H9 (cell line): ENCODE results near the gene PITPNB. TPM values are rescaled to one million over a fixed set of nuclear protein-coding genes. Genes with fewer than 3 reads are reported as not detected.

ENCODE experiments used
- DNase-seq: peaks from one replicate; pipeline ENCODE4 v3.0.0-alpha.2; 2017
- H2AFZ ChIP-seq: one replicate; pipeline ENCODE4 v1.6.1; 2013; ENCODE audit warnings: mild to moderate bottlenecking, low read length, control low read depth, moderate library complexity
- H2AK5ac ChIP-seq: 2 replicates; pipeline ENCODE4 v1.6.1; 2013; ENCODE audit warnings: low read length, control low read depth, mixed read lengths; ENCODE audit not compliant: insufficient read length
- H2BK120ac ChIP-seq: one replicate; pipeline ENCODE4 v1.6.1; 2013; ENCODE audit warnings: low read depth, mild to moderate bottlenecking, low read length, control low read depth, inconsistent platforms; ENCODE audit not compliant: poor library complexity, severe bottlenecking
- H2BK12ac ChIP-seq: 2 replicates; pipeline ENCODE4 v1.6.1; 2013; ENCODE audit warnings: low read length, control low read depth, mixed read lengths, low read depth; ENCODE audit not compliant: insufficient read length
- H2BK15ac ChIP-seq: 2 replicates; pipeline ENCODE4 v1.6.1; 2013; ENCODE audit warnings: low read depth, low read length, control low read depth
- H2BK20ac ChIP-seq: one replicate; pipeline ENCODE4 v1.6.1; 2013; ENCODE audit warnings: low read depth, mild to moderate bottlenecking, low read length, control low read depth, inconsistent platforms; ENCODE audit not compliant: poor library complexity, severe bottlenecking
- H2BK5ac ChIP-seq: 2 replicates; pipeline ENCODE4 v1.6.1; 2013; ENCODE audit warnings: low read length, control low read depth, mixed read lengths; ENCODE audit not compliant: insufficient read length
- H3K14ac ChIP-seq: 2 replicates; pipeline ENCODE4 v1.6.1; 2013; ENCODE audit warnings: low read length, control low read depth; ENCODE audit not compliant: insufficient read depth
- H3K18ac ChIP-seq: 2 replicates; pipeline ENCODE4 v1.6.1; 2013; ENCODE audit warnings: low read depth, mild to moderate bottlenecking, mixed read lengths, low read length, control low read depth; ENCODE audit not compliant: insufficient read length
- H3K23ac ChIP-seq: 2 replicates; pipeline ENCODE4 v1.6.1; 2013; ENCODE audit warnings: low read length, control low read depth, mixed read lengths, low read depth; ENCODE audit not compliant: insufficient read length
- H3K23me2 ChIP-seq: 2 replicates; pipeline ENCODE4 v1.6.1; 2013; ENCODE audit warnings: low read depth, mild to moderate bottlenecking, mixed read lengths, low read length, control low read depth; ENCODE audit not compliant: insufficient read length, poor library complexity, severe bottlenecking
- H3K27ac ChIP-seq: 2 replicates; pipeline ENCODE4 v1.5.1; 2013; ENCODE audit warnings: low read length, control low read depth, mixed read lengths, low read depth; ENCODE audit not compliant: insufficient read length
- H3K27me3 ChIP-seq: 2 replicates; pipeline ENCODE4 v1.6.1; 2013; ENCODE audit warnings: low read length, control low read depth, inconsistent platforms; ENCODE audit not compliant: insufficient read depth
- H3K4ac ChIP-seq: 2 replicates; pipeline ENCODE4 v1.6.1; 2013; ENCODE audit warnings: low read depth, mild to moderate bottlenecking, control low read depth, inconsistent platforms, low read length, moderate library complexity
- H3K4me1 ChIP-seq: 2 replicates; pipeline ENCODE4 v1.6.1; 2013; ENCODE audit warnings: low read length, control low read depth, inconsistent platforms; ENCODE audit not compliant: insufficient read depth
- H3K4me2 ChIP-seq: 2 replicates; pipeline ENCODE4 v1.6.1; 2013; ENCODE audit warnings: low read length, control low read depth, mixed read lengths; ENCODE audit not compliant: insufficient read length, insufficient read depth
- H3K56ac ChIP-seq: 2 replicates; pipeline ENCODE4 v1.6.1; 2013; ENCODE audit warnings: low read depth, mild to moderate bottlenecking, mixed read lengths, low read length, control low read depth; ENCODE audit not compliant: insufficient read length
- H3K79me1 ChIP-seq: 2 replicates; pipeline ENCODE4 v1.6.1; 2013; ENCODE audit warnings: low read depth, mild to moderate bottlenecking, moderate library complexity, low read length, control low read depth, inconsistent platforms; ENCODE audit not compliant: insufficient read depth, poor library complexity, severe bottlenecking
- H3K79me2 ChIP-seq: 2 replicates; pipeline ENCODE4 v1.6.1; 2013; ENCODE audit warnings: low read length, control low read depth, inconsistent platforms; ENCODE audit not compliant: insufficient read depth
- H3K9ac ChIP-seq: 2 replicates; pipeline ENCODE4 v1.6.1; 2013; ENCODE audit warnings: low read length, control low read depth, mixed read lengths; ENCODE audit not compliant: insufficient read length; ENCODE audit errors: extremely low read depth
- H3K9me3 ChIP-seq: one replicate; pipeline ENCODE4 v1.6.1; 2013; ENCODE audit warnings: low read depth, low read length, inconsistent platforms; ENCODE audit not compliant: control insufficient read depth
- H3T11ph ChIP-seq: one replicate; pipeline ENCODE4 v1.6.1; 2013; ENCODE audit warnings: mild to moderate bottlenecking, low read length, control low read depth, inconsistent platforms
- H4K20me1 ChIP-seq: one replicate; pipeline ENCODE4 v1.6.1; 2013; ENCODE audit not compliant: control insufficient read depth, insufficient read length, insufficient read depth
- H4K5ac ChIP-seq: 2 replicates; pipeline ENCODE4 v1.6.1; 2013; ENCODE audit warnings: low read depth, mild to moderate bottlenecking, mixed read lengths, low read length, control low read depth; ENCODE audit not compliant: insufficient read length
- H4K8ac ChIP-seq: replicated peaks from 2 replicates; pipeline ENCODE4 v1.6.1; 2013; ENCODE audit warnings: low read length, control low read depth, mixed read lengths, low read depth; ENCODE audit not compliant: insufficient read length
- H4K91ac ChIP-seq: 2 replicates; pipeline ENCODE4 v1.6.1; 2013; ENCODE audit warnings: low read depth, mild to moderate bottlenecking, moderate library complexity, mixed read lengths, low read length, control low read depth; ENCODE audit not compliant: insufficient read length
- H3K27ac Mint-ChIP-seq, 3 experiments: 2 replicates in 2 of 3; 3 replicates in 1 of 3; pipeline ENCODE4 v1.8.0; 2020 to 2021; ENCODE audit warnings: mixed read lengths in 3 of 3, mild to moderate bottlenecking in 1 of 3, moderate library complexity in 1 of 3
- H3K27me3 Mint-ChIP-seq: 2 replicates; pipeline ENCODE4 v1.8.0; 2021; ENCODE audit warnings: low read depth, mild to moderate bottlenecking, moderate library complexity, mixed read lengths
- H3K36me3 Mint-ChIP-seq, 3 experiments: 2 replicates in 2 of 3; 3 replicates in 1 of 3; pipeline ENCODE4 v1.8.0; 2020 to 2021; ENCODE audit warnings: low read depth in 3 of 3, mixed read lengths in 3 of 3; ENCODE audit not compliant: insufficient read depth in 1 of 3
- H3K4me1 Mint-ChIP-seq, 2 experiments: 2 replicates each; pipeline ENCODE4 v1.8.0; 2020; ENCODE audit warnings: mixed read lengths in 2 of 2
- H3K4me3 Mint-ChIP-seq, 2 experiments: 2 replicates in 1 of 2; 3 replicates in 1 of 2; pipeline ENCODE4 v1.8.0; 2020 to 2021; ENCODE audit warnings: mild to moderate bottlenecking in 2 of 2, mixed read lengths in 2 of 2, moderate library complexity in 1 of 2
- H3K9me3 Mint-ChIP-seq, 2 experiments: 2 replicates in 1 of 2; 3 replicates in 1 of 2; pipeline ENCODE4 v1.8.0; 2020; ENCODE audit warnings: mild to moderate bottlenecking in 2 of 2, mixed read lengths in 2 of 2, moderate library complexity in 1 of 2
- total RNA-seq: library from RNA; stranded (reverse); gene quantifications from 2 replicates; pipeline ENCODE4 v1.2.1, GENCODE V29; 2021
- TF ChIP-seq, protein P1 (sequence below): fragments of 200-600 bp; sonication (generic); conservative IDR thresholded peaks from 3 replicates; pipeline ENCODE4 v1.8.0; 2021; ENCODE audit warnings: antibody characterized with exemption, mild to moderate bottlenecking

Gene PITPNB
- total RNA-seq, 1 experiment from 2014 or later = 106 TPM

GRCh38 chr22:27886843-27887151 is 32.3 kb downstream of the PITPNB start:
- Histone ChIP-seq H3K23me2 (no peaks in the 10 kb centered on the region), H3K79me1 (no peaks in the 10 kb centered on the region), H2AK5ac (no peak overlapping the region), H3K56ac (no peak overlapping the region), H2BK12ac (no peak overlapping the region), H3K23ac (no peak overlapping the region), H2BK15ac (no peak overlapping the region), H3K27ac (no peak overlapping the region), H3K18ac (no peak overlapping the region), H4K8ac (no peak overlapping the region), H3K4ac (no peak overlapping the region), H4K91ac (no peak overlapping the region), H2BK120ac (no peak overlapping the region), H4K20me1 (no peaks in the 10 kb centered on the region), H3K9me3 (no peaks in the 10 kb centered on the region), H2BK20ac (no peak overlapping the region), H3K4me2 (no peak overlapping the region), H2BK5ac (no peak overlapping the region), H3K14ac (no peak overlapping the region), H3K27me3 (no peaks in the 10 kb centered on the region), H3K79me2 (no peaks in the 10 kb centered on the region), H3K4me1 (peaks cover 3% of the 10 kb centered on the region; the same call in 1 of the 2 replicates), H2AFZ (no peak overlapping the region), H3T11ph (no peak overlapping the region), H4K5ac (no peak overlapping the region), H3K9ac (no peak overlapping the region)
- no peaks in the 10 kb centered on the region for H3K9me3 Mint-ChIP-seq
- H3K27me3 Mint-ChIP-seq = no peaks in the 10 kb centered on the region
- H3K4me3 Mint-ChIP-seq = no peak overlapping the region
- TF ChIP-seq, protein P1, sequence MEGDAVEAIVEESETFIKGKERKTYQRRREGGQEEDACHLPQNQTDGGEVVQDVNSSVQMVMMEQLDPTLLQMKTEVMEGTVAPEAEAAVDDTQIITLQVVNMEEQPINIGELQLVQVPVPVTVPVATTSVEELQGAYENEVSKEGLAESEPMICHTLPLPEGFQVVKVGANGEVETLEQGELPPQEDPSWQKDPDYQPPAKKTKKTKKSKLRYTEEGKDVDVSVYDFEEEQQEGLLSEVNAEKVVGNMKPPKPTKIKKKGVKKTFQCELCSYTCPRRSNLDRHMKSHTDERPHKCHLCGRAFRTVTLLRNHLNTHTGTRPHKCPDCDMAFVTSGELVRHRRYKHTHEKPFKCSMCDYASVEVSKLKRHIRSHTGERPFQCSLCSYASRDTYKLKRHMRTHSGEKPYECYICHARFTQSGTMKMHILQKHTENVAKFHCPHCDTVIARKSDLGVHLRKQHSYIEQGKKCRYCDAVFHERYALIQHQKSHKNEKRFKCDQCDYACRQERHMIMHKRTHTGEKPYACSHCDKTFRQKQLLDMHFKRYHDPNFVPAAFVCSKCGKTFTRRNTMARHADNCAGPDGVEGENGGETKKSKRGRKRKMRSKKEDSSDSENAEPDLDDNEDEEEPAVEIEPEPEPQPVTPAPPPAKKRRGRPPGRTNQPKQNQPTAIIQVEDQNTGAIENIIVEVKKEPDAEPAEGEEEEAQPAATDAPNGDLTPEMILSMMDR = no peak; the same call in 2 of the 3 replicates
- H3K4me1 Mint-ChIP-seq = peaks cover 31 to 35% of the 10 kb centered on the region in 2 experiments
- no peak overlapping the region for H3K27ac Mint-ChIP-seq
- DNase-seq = no peak
- peaks cover 15 to 48% (median 28%) of the 10 kb centered on the region in 3 experiments; a peak in 6 of 7 replicates for H3K36me3 Mint-ChIP-seq
